GM12878 (cell line): ENCODE results near the gene RGS16. TPM values are rescaled to one million over a fixed set of nuclear protein-coding genes. Genes with fewer than 3 reads are reported as not detected.

ENCODE experiments used
- ATAC-seq: fragments of 200-7000 bp; cut with Tn5 transposase; 3 replicates; pipeline ENCODE4 v1.9.1; 2020; ENCODE audit warnings: mild to moderate bottlenecking, moderate library complexity
- BruUV-seq: library from RNA; stranded (reverse); fragments of 400-500 nt; replicated peaks from 2 replicates; lab custom pipeline; 2021; lab: Mats Ljungman, UMichigan
- CTCF ChIA-PET: fragments of 300-600 bp; sonication (Branson Sonifier 250); formaldehyde crosslinking; extraction: SDS; loops from one replicate; lab custom pipeline; 2021; ENCODE audit warnings: inconsistent platforms; lab: Yijun Ruan, JAX
- POLR2A ChIA-PET: fragments of 350-600 bp; formaldehyde crosslinking; extraction: SDS; loops from one replicate; lab custom pipeline; 2021; ENCODE audit warnings: inconsistent platforms; lab: Charles Lee
- RAD21 ChIA-PET: fragments of 300-600 bp; sonication (Branson Sonifier 250); formaldehyde crosslinking; loops from one replicate; lab custom pipeline; 2023; ENCODE audit warnings: antibody characterized with exemption; ENCODE audit not compliant: unreplicated experiment; lab: Charles Lee
- SMC1A ChIA-PET: fragments of 300-600 bp; sonication (Branson Sonifier 250); formaldehyde crosslinking; loops from one replicate; lab custom pipeline; 2023; ENCODE audit not compliant: unreplicated experiment, uncharacterized antibody; lab: Charles Lee
- DNase-seq: peaks from one replicate; pipeline ENCODE4 v3.0.0-alpha.2; 2011; ENCODE audit warnings: low read depth, low spot score
- FAIRE-seq: peaks from 3 replicates; lab custom pipeline; 2011; peaks lifted over from hg19 to GRCh38; lab: Jason Lieb, UNC
- H2AFZ ChIP-seq: 2 replicates; pipeline ENCODE4 v1.6.0; 2011; ENCODE audit warnings: low read depth, low read length, control low read depth; ENCODE audit not compliant: control insufficient read depth
- H3K27ac ChIP-seq: 2 replicates; pipeline ENCODE4 v1.5.1; 2011; ENCODE audit warnings: control low read depth; ENCODE audit not compliant: control insufficient read depth, insufficient read depth
- H3K27me3 ChIP-seq, 2 experiments: replicated peaks in 1 of 2; 2 replicates each; pipeline versions ENCODE4 v1.6.0 to v1.6.1; 2011; ENCODE audit warnings: low read length in 1 of 2; ENCODE audit not compliant: control insufficient read depth in 2 of 2, insufficient read depth in 2 of 2
- H3K36me3 ChIP-seq, 2 experiments: 2 replicates each; pipeline ENCODE4 v1.5.1; 2011; ENCODE audit warnings: low read length in 1 of 2; ENCODE audit not compliant: control insufficient read depth in 2 of 2, insufficient read depth in 2 of 2
- H3K4me1 ChIP-seq: 2 replicates; pipeline ENCODE4 v1.6.1; 2011; ENCODE audit warnings: mild to moderate bottlenecking, low read length, moderate library complexity, mixed read lengths; ENCODE audit not compliant: control insufficient read depth, insufficient read depth
- H3K4me2 ChIP-seq: 2 replicates; pipeline ENCODE4 v1.6.0; 2011; ENCODE audit warnings: control low read depth; ENCODE audit not compliant: control insufficient read depth, insufficient read depth
- H3K4me3 ChIP-seq: fragments of 200-600 bp; sonication (generic); 2 replicates; pipeline ENCODE4 v1.5.1; 2016
- H3K79me2 ChIP-seq: 2 replicates; pipeline ENCODE4 v1.6.0; 2011; ENCODE audit warnings: low read length; ENCODE audit not compliant: control insufficient read depth, insufficient read depth
- H3K9ac ChIP-seq: 2 replicates; pipeline ENCODE4 v1.8.0; 2011; ENCODE audit warnings: low read length, control low read depth, mixed read lengths; ENCODE audit not compliant: control insufficient read depth, insufficient read depth
- H3K9me3 ChIP-seq: replicated peaks from 3 replicates; pipeline ENCODE4 v1.5.1; 2011; ENCODE audit warnings: mild to moderate bottlenecking, low read length; ENCODE audit not compliant: control insufficient read depth, insufficient read depth
- H4K20me1 ChIP-seq: 2 replicates; pipeline ENCODE4 v1.6.0; 2011; ENCODE audit not compliant: control insufficient read depth, insufficient read depth
- CREM ChIP-seq: IDR thresholded peaks from 2 replicates; pipeline ENCODE4 v1.6.1; 2014; ENCODE audit warnings: antibody characterized with exemption, low read depth
- E2F4 ChIP-seq: IDR thresholded peaks from 2 replicates; pipeline ENCODE4 v1.6.1; 2012; ENCODE audit warnings: low read depth, low read length, improper control_type of control experiment
- E4F1 ChIP-seq: fragments of 450-650 bp; IDR thresholded peaks from 2 replicates; pipeline ENCODE4 v1.6.1; 2018; ENCODE audit warnings: borderline replicate concordance, mild to moderate bottlenecking; ENCODE audit not compliant: partially characterized antibody
- HDGF ChIP-seq: fragments of 450-650 bp; IDR thresholded peaks from 2 replicates; pipeline ENCODE4 v1.6.1; 2016; ENCODE audit warnings: antibody characterized with exemption
- HSF1 ChIP-seq: fragments of 150-350 bp; IDR thresholded peaks from 2 replicates; pipeline ENCODE4 v1.6.1; 2014; ENCODE audit warnings: mild to moderate bottlenecking, low read depth, low read length
- KLF5 ChIP-seq: fragments of 450-650 bp; IDR thresholded peaks from 2 replicates; pipeline ENCODE4 v1.6.1; 2014; ENCODE audit warnings: mild to moderate bottlenecking; ENCODE audit not compliant: partially characterized antibody
- NFIC ChIP-seq: IDR thresholded peaks from 2 replicates; pipeline ENCODE4 v1.6.1; 2012; ENCODE audit warnings: low read depth, mild to moderate bottlenecking, inconsistent platforms, low read length, moderate library complexity
- NR2C1 ChIP-seq: fragments of 450-650 bp; IDR thresholded peaks from 2 replicates; pipeline ENCODE4 v1.6.1; 2017; ENCODE audit warnings: antibody characterized with exemption, mild to moderate bottlenecking, moderate library complexity
- NRF1 ChIP-seq: conservative IDR thresholded peaks from 2 replicates; pipeline ENCODE4 v1.6.1; 2011; ENCODE audit warnings: mild to moderate bottlenecking, low read depth, low read length, improper control_type of control experiment
- RAD21 ChIP-seq: IDR thresholded peaks from 2 replicates; pipeline ENCODE4 v1.6.1; 2011; ENCODE audit warnings: mild to moderate bottlenecking, low read depth, low read length, moderate library complexity; ENCODE audit not compliant: insufficient read depth
- SMAD5 ChIP-seq: IDR thresholded peaks from 2 replicates; pipeline ENCODE4 v1.6.1; 2016; ENCODE audit warnings: antibody characterized with exemption, low read depth
- SP1 ChIP-seq: IDR thresholded peaks from one replicate; pipeline ENCODE4 v1.6.1; 2011; ENCODE audit warnings: low read depth, low read length
- STAT3 ChIP-seq: IDR thresholded peaks from 2 replicates; pipeline ENCODE4 v1.6.1; 2011; ENCODE audit warnings: low read depth, low read length, improper control_type of control experiment
- ZBTB33 ChIP-seq: fragments of 450-650 bp; IDR thresholded peaks from 2 replicates; pipeline ENCODE4 v1.6.1; 2017; ENCODE audit warnings: mild to moderate bottlenecking
- ZNF24 ChIP-seq: fragments of 450-650 bp; IDR thresholded peaks from 2 replicates; pipeline ENCODE4 v1.6.1; 2017; ENCODE audit warnings: antibody characterized with exemption, mild to moderate bottlenecking
- WGBS: methylation state at CpG from one replicate; pipeline ENCODE4 v1.1.6; 2016; ENCODE audit warnings: low lambda C conversion rate; ENCODE audit not compliant: insufficient replicate concordance, insufficient coverage; ENCODE audit errors: missing lambda C conversion rate; 5-methylcytosine and 5-hydroxymethylcytosine counted together
- in situ Hi-C: fragments of 300-500 bp; cut with MboI; formaldehyde crosslinking; loops from 9 replicates; pipeline ENCODE4 v1.14.3; 2018; ENCODE audit warnings: mixed read lengths
- intact Hi-C: fragments of 100-400 bp; cut with micrococcal nuclease; formaldehyde crosslinking; loops from one replicate; pipeline ENCODE4 v1.14.2; 2022; ENCODE audit not compliant: unreplicated experiment
- polyA plus RNA-seq, 11 experiments: library from polyadenylated mRNA; depleted of rRNA in 4 of 11; unstranded in 6 of 11; stranded (reverse) in 5 of 11; fragments of >200 nt; fragmentation: Nextera tagmentation in 4 of 11; fragmentation: Illumina TruSeq in 1 of 11; extraction: Ambion mirVana in 4 of 11; extraction: Trizol in 1 of 11; gene quantifications; 1 replicate in 1 of 11; 2 replicates in 10 of 11; pipeline versions ENCODE4 v1.2.1 to v1.2.3, GENCODE V29; 2011 to 2016; ENCODE audit warnings: inconsistent platforms in 2 of 11, missing spikeins in 2 of 11, low read depth in 1 of 11
- total RNA-seq, 4 experiments: library from RNA; depleted of rRNA in 3 of 4; stranded (reverse); fragments of >200 nt in 3 of 4; fragmentation: Illumina TruSeq in 1 of 4; extraction: Trizol in 1 of 4; gene quantifications; 2 replicates each; pipeline versions ENCODE4 v1.2.1 to v1.2.3, GENCODE V29; 2013 to 2021
- TF ChIP-seq, protein P1 (sequence below): IDR thresholded peaks from 2 replicates; pipeline ENCODE4 v1.6.1; 2011; ENCODE audit warnings: low read depth, mild to moderate bottlenecking, low read length, moderate library complexity, borderline replicate concordance; ENCODE audit errors: extremely low read depth

Gene RGS16
- total and polyA plus RNA-seq, 10 of the 15 experiments (the other 5 are each of a cell fraction or from before 2014, with no cell fraction given): 16.4 to 58.2 (median 44.6) TPM

DNA sequence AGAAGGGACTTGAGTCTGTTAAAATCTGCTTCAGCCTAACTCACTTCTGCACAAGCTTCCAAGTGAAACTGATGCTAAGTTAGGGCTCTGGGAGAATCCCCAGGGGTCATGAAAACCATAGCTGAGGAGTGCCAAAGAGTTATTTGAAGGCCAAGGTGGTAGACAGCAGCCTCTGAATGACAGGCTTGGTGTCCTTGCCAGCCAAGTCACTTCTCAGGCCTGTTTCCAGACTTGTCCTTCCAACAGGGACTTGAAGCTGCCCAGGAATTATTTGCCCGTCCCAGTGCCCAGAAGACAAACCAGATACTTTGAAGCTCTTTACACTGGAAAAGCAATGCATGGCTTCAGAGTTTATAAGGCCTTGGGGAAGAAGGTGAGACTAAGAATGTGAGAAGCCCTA lies 48.7 kb downstream of the RGS16 start:
- Histone ChIP-seq H3K9ac (no peak overlapping the region), H3K4me2 (no peak overlapping the region), H3K4me1 (no peaks in the 10 kb centered on the region), H3K79me2 (no peaks in the 10 kb centered on the region), H3K27me3 (no peaks in the 10 kb centered on the region), H3K4me3 (no peak overlapping the region), H4K20me1 (no peaks in the 10 kb centered on the region), H3K9me3 (no peaks in the 10 kb centered on the region; the same call in 2 of the 3 replicates), H3K36me3 (no peaks in the 10 kb centered on the region), H3K27ac (no peak overlapping the region), H2AFZ (no peak overlapping the region)
- no peak for FAIRE-seq
- CTCF ChIA-PET: no interaction called here
- no peak for ATAC-seq
- in situ Hi-C loops: no loop called here
- TF ChIP-seq SP1 (no peak), NFIC (no peak), STAT3 (no peak), NRF1 (no peak), ZNF24 (no peak), SMAD5 (no peak), HDGF (no peak), NR2C1 (no peak), KLF5 (no peak), E4F1 (no peak), ZBTB33 (no peak), E2F4 (no peak), CREM (no peak), RAD21 (no peak), HSF1 (no peak)
- TF ChIP-seq, protein P1, sequence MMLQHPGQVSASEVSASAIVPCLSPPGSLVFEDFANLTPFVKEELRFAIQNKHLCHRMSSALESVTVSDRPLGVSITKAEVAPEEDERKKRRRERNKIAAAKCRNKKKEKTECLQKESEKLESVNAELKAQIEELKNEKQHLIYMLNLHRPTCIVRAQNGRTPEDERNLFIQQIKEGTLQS: no peak
- no peak for DNase-seq
- BruUV-seq: no TSS peak
- POLR2A ChIA-PET: interaction anchor here (0.6 kb wide), 1 partner anchor 350 kb away, joined by 3 read pairs; no protein-coding TSS in a partner anchor
- 22% methylated on average over 1 of the region's 1 CpG for WGBS
- intact Hi-C loops: no loop called here
- RAD21 ChIA-PET: no interaction called here
- SMC1A ChIA-PET: no interaction called here
